Measurements from ENCODE around the gene C19orf73. TPM values are rescaled to one million over a fixed set of nuclear protein-coding genes. Genes with fewer than 3 reads are reported as not detected.
A peak's percentile ranks its signal among the peaks of the same experiment; 100 is the strongest.

C19orf73 gene
- total RNA-seq, 4 donors from 2014 or later: 2.1 to 7.4 (median 4.7) TPM

- no peak for DNase-seq
- Histone ChIP-seq H3K4me3 (no peak overlapping the region), H3K9me3 (no peaks in the 10 kb centered on the region), H3K36me3 (peaks cover 37 to 96% (median 57%) of the 10 kb centered on the region in 3 donors), H3K27me3 (no peaks in the 10 kb centered on the region), H3K4me1 (peaks cover 0 to 29% (median 5%) of the 10 kb centered on the region in 3 donors), H3K27ac (no peak overlapping the region)
- 69% methylated on average over 4 of the region's 4 CpGs for WGBS, 2 donors
- TF ChIP-seq POLR2A (IDR thresholded peaks at IDR 0.05) (no peak), CTCF (IDR thresholded peaks at IDR 0.05) (no peak)
- intact Hi-C loops (cut with DNase I): loop anchor here (5.0 kb wide), 1 partner anchor 49 kb away; no protein-coding TSS in a partner anchor
Measured at GRCh38 chr19:49098795-49099194, 20.1 kb downstream of the C19orf73 start.

GRCh38 chr19:49097453-49098288 is 21.3 kb downstream of the C19orf73 start:
- no peak for TF ChIP-seq POLR2A (IDR thresholded peaks at IDR 0.05)
- TF ChIP-seq CTCF (IDR thresholded peaks at IDR 0.05): peak; percentile 98 to 100 (median 98)
- intact Hi-C loops (cut with DNase I): loop anchor here (5.0 kb wide), 1 partner anchor 50 kb away; no protein-coding TSS in a partner anchor
- Histone ChIP-seq H3K27me3 (no peaks in the 10 kb centered on the region), H3K27ac (peak overlapping the region in 2 of 4 donors; percentile 5 to 23), H3K36me3 (peaks cover 35 to 96% (median 53%) of the 10 kb centered on the region in 3 donors), H3K4me3 (no peak overlapping the region), H3K9me3 (no peaks in the 10 kb centered on the region), H3K4me1 (peaks cover 0 to 29% (median 5%) of the 10 kb centered on the region in 3 donors)
- DNase-seq: no peak
- 41 to 53% methylated on average over 7 of the region's 8 CpGs for WGBS, 2 donors

- H3K4me1 ChIP-seq: peaks cover 0 to 29% (median 5%) of the 10 kb centered on the region in 3 donors
- H3K27ac ChIP-seq: no peak overlapping the region
- H3K36me3 ChIP-seq: peaks cover 36 to 96% (median 54%) of the 10 kb centered on the region in 3 donors
- TF ChIP-seq POLR2A (IDR thresholded peaks at IDR 0.05): no peak
- no peak for DNase-seq
- no peaks in the 10 kb centered on the region for H3K27me3 ChIP-seq
- intact Hi-C loops (cut with DNase I): loop anchor here (5.0 kb wide), 1 partner anchor 53 kb away; no protein-coding TSS in a partner anchor
- H3K4me3 ChIP-seq: no peak overlapping the region
- WGBS, 2 donors: 71 to 73% methylated on average over 23 of the region's 23 CpGs
- no peaks in the 10 kb centered on the region for H3K9me3 ChIP-seq
Measured at GRCh38 chr19:49094505-49095482, 24.1 kb downstream of the C19orf73 start.

GRCh38 chr19:49092686-49093085 is 26.3 kb downstream of the C19orf73 start:
- WGBS, 2 donors: 80 to 87% methylated on average over 6 of the region's 6 CpGs
- H3K27me3 ChIP-seq: no peaks in the 10 kb centered on the region
- H3K36me3 ChIP-seq: peaks cover 24 to 97% (median 51%) of the 10 kb centered on the region in 3 donors
- TF ChIP-seq CTCF (IDR thresholded peaks at IDR 0.05) (no peak), POLR2A (IDR thresholded peaks at IDR 0.05) (no peak)
- peaks cover 0 to 36% (median 8%) of the 10 kb centered on the region in 3 donors for H3K4me1 ChIP-seq
- H3K27ac ChIP-seq: no peak overlapping the region
- no peak overlapping the region for H3K4me3 ChIP-seq
- DNase-seq: no peak
- intact Hi-C loops (cut with DNase I): no loop called here
- no peaks in the 10 kb centered on the region for H3K9me3 ChIP-seq

- intact Hi-C loops (cut with DNase I): no loop called here
- no peak for DNase-seq
- peaks cover 16 to 98% (median 51%) of the 10 kb centered on the region in 3 donors for H3K36me3 ChIP-seq
- no peak overlapping the region for H3K27ac ChIP-seq
- H3K4me1 ChIP-seq: peaks cover 3 to 39% (median 13%) of the 10 kb centered on the region in 3 donors
- H3K4me3 ChIP-seq: no peak overlapping the region
- WGBS, 2 donors: 82 to 85% methylated on average over 17 of the region's 17 CpGs
- TF ChIP-seq POLR2A (IDR thresholded peaks at IDR 0.05) (no peak), CTCF (IDR thresholded peaks at IDR 0.05) (no peak)
- H3K27me3 ChIP-seq: no peaks in the 10 kb centered on the region
- H3K9me3 ChIP-seq: no peaks in the 10 kb centered on the region
Measured at GRCh38 chr19:49091391-49092038, 27.4 kb downstream of the C19orf73 start.

Data from esophagus squamous epithelium (tissue), 5 donors.